ENCODE results near the gene KEAP1. TPM values are rescaled to one million over a fixed set of nuclear protein-coding genes. Genes with fewer than 3 reads are reported as not detected.
A peak's percentile ranks its signal among the peaks of the same experiment; 100 is the strongest.

The KEAP1 gene
- total RNA-seq, 1 donor from 2014 or later = 41.2 TPM

- TF ChIP-seq CTCF (conservative IDR thresholded peaks at IDR 0.05; ENCODE audit: low read depth, low read length) = no peak
- no peak overlapping the region for H3K4me3 ChIP-seq (ENCODE audit: low read depth, low read length)
- DNase-seq (ENCODE audit: low read depth) = no peak
These were observed 13.6 kb upstream of the KEAP1 start for GRCh38 chr19:10516671-10517286.

- no peak overlapping the region for H3K4me3 ChIP-seq (ENCODE audit: low read depth, low read length)
- DNase-seq (ENCODE audit: low read depth) = no peak
- TF ChIP-seq CTCF (conservative IDR thresholded peaks at IDR 0.05; ENCODE audit: low read depth, low read length) = no peak
These were observed 12.9 kb upstream of the KEAP1 start for GRCh38 chr19:10516064-10516385.

GRCh38 chr19:10514211-10515145, 11.3 kb upstream of the KEAP1 start:
- TF ChIP-seq CTCF (conservative IDR thresholded peaks at IDR 0.05; ENCODE audit: low read depth, low read length) = no peak
- DNase-seq (ENCODE audit: low read depth) = no peak
- no peak overlapping the region for H3K4me3 ChIP-seq (ENCODE audit: low read depth, low read length)

- no peak overlapping the region for H3K4me3 ChIP-seq (ENCODE audit: low read depth, low read length)
- DNase-seq (ENCODE audit: low read depth) = no peak
- no peak for TF ChIP-seq CTCF (conservative IDR thresholded peaks at IDR 0.05; ENCODE audit: low read depth, low read length)
These were observed 10.1 kb upstream of the KEAP1 start for GRCh38 chr19:10513223-10513622.

GRCh38 chr19:10510301-10510802, 7.2 kb upstream of the KEAP1 start:
- DNase-seq (ENCODE audit: low read depth) = no peak
- peak; percentile 74 for TF ChIP-seq CTCF (conservative IDR thresholded peaks at IDR 0.05; ENCODE audit: low read depth, low read length)
- H3K4me3 ChIP-seq (ENCODE audit: low read depth, low read length) = no peak overlapping the region

- no peak for DNase-seq (ENCODE audit: low read depth)
These were observed 5.6 kb upstream of the KEAP1 start for GRCh38 chr19:10508707-10509106.

More at GRCh38 chr19:10508707-10509106, 5.6 kb upstream of the KEAP1 start:
- no peak overlapping the region for H3K4me3 ChIP-seq (ENCODE audit: low read depth, low read length)
- TF ChIP-seq CTCF (conservative IDR thresholded peaks at IDR 0.05; ENCODE audit: low read depth, low read length) = no peak
